ENCODE measurements around the gene ACRV1.

DNA sequence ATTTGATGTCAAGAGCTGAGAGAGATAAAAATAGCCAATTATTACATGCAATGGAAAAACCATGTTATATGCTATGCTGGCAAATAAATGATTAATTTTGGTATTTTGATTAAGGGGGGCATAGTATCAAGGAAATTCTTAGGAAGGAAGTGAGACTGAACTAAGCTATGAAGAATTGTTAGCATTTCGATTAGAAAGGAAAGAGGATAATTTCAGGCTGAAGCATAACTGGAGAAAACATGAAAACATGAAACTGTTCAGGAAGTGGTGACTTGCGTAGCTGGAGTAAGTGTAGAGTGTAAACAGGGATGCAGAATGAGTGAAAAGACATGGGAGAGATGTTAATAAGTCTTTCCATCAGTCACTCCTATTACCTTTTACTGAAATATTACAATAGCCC, 6.4 kb downstream of the ACRV1 start:
- TF ChIP-seq CTCF (optimal IDR thresholded peaks at IDR 0.05 in 1 of 3, IDR thresholded peaks at IDR 0.05 in 1 of 3, conservative IDR thresholded peaks at IDR 0.05 in 1 of 3; ENCODE audit: extremely low read depth in 1 of 3, insufficient read depth in 2 of 3, low read length in 3 of 3) = no peak
- TF ChIP-seq EZH2 (IDR thresholded peaks at IDR 0.05; ENCODE audit: low read length) = no peak

Measured in keratinocyte (primary cell).